ENCODE measurements around the gene PTPN4. TPM values are rescaled to one million over a fixed set of nuclear protein-coding genes. Genes with fewer than 3 reads are reported as not detected.
A peak's percentile ranks its signal among the peaks of the same experiment; 100 is the strongest.

Gene PTPN4
- total and polyA plus RNA-seq, 2 of the 8 experiments (the other 6 are each of a cell fraction or from before 2014, with no cell fraction given), result 28.5 to 105 TPM

- no peak overlapping the region for H3K56ac ChIP-seq (replicated peaks; ENCODE audit: insufficient read length, low read depth, low read length)
- H3K4me1 ChIP-seq (replicated peaks in 1 of 4; ENCODE audit: control insufficient read depth in 3 of 4, insufficient read depth in 4 of 4, low read length in 3 of 4), result no peaks in the 10 kb centered on the region
- H2BK12ac ChIP-seq (ENCODE audit: low read depth, low read length), result 0 out of 2 replicates have a peak overlapping the region, but pooled peaks have one; percentile 18
- H4K91ac ChIP-seq (replicated peaks; ENCODE audit: insufficient read length, low read length), result no peak overlapping the region
- H3K27ac ChIP-seq (ENCODE audit: low read depth, low read length), result no peak overlapping the region
- no peaks in the 10 kb centered on the region for H3K23me2 ChIP-seq (ENCODE audit: low read depth, low read length)
- no peak overlapping the region for H2BK20ac ChIP-seq (ENCODE audit: low read length)
- no peak overlapping the region for H2BK5ac ChIP-seq (ENCODE audit: low read depth, low read length)
- H2BK120ac ChIP-seq (replicated peaks; ENCODE audit: low read depth, low read length), result no peak overlapping the region
- CTCF ChIA-PET (ENCODE audit: partially characterized antibody), result no interaction called here
- H3K4ac ChIP-seq (replicated peaks; ENCODE audit: insufficient read length, low read depth, low read length), result no peak overlapping the region
- H3K4me3 ChIP-seq (ENCODE audit: extremely low read depth in 1 of 4, insufficient read depth in 2 of 4, low read depth in 3 of 4, low read length in 4 of 4), result no peak overlapping the region
- no peaks in the 10 kb centered on the region for H3K27me3 ChIP-seq (replicated peaks in 1 of 4; ENCODE audit: control insufficient read depth in 3 of 4, extremely low read depth in 1 of 4, insufficient read depth in 3 of 4, low read length in 3 of 4)
- H4K20me1 ChIP-seq (replicated peaks in 1 of 2; ENCODE audit: control insufficient read depth in 1 of 2, insufficient read depth in 2 of 2, low read length in 2 of 2), result no peaks in the 10 kb centered on the region
- H3K9me3 ChIP-seq (ENCODE audit: insufficient read depth in 2 of 2, low read depth in 1 of 2, low read length in 1 of 2), result no peaks in the 10 kb centered on the region
- H3K14ac ChIP-seq (ENCODE audit: insufficient read length), result no peak overlapping the region
- POLR2A ChIA-PET (ENCODE audit: partially characterized antibody), result interaction anchor here (1.5 kb wide), 1 partner anchor 246 kb away, joined by 3 read pairs; the partner anchor contains the start of gene PTPN4
- DNase-seq (ENCODE audit: low read depth in 1 of 2, low spot score in 2 of 2) (no peak), FAIRE-seq (no peak)
- no peak overlapping the region for H3K23ac ChIP-seq (ENCODE audit: insufficient read length)
- H3K18ac ChIP-seq (ENCODE audit: extremely low read depth, low read length), result no peak overlapping the region
- WGBS, 2 experiments (ENCODE audit: extremely low coverage in 1 of 2, insufficient coverage in 1 of 2, insufficient read length in 1 of 2, insufficient replicate concordance in 2 of 2, low coverage in 1 of 2, low lambda C conversion rate in 2 of 2, missing lambda C conversion rate in 1 of 2), result 89% methylated on average over 11 of the region's 11 CpGs; no CpG with 5 or more reads in 1 of the 2 experiments
- H3K4me2 ChIP-seq (ENCODE audit: insufficient read depth in 1 of 2, low read depth in 2 of 2, low read length in 2 of 2), result no peak overlapping the region
- no peak overlapping the region for H4K5ac ChIP-seq (ENCODE audit: insufficient read length, low read depth, low read length)
- H2AFZ ChIP-seq (ENCODE audit: low read length), result no peak overlapping the region
- H2BK15ac ChIP-seq (ENCODE audit: low read length), result no peak overlapping the region
- H3K9ac ChIP-seq (replicated peaks in 1 of 4; ENCODE audit: extremely low read depth in 1 of 4, low read depth in 3 of 4, low read length in 3 of 4), result no peak overlapping the region
- H4K8ac ChIP-seq (ENCODE audit: extremely low read depth, insufficient read depth, low read length), result no peak overlapping the region
- H3K79me1 ChIP-seq (ENCODE audit: low read depth, low read length), result no peaks in the 10 kb centered on the region; the same call in 1 of the 2 replicates
- no peaks in the 10 kb centered on the region for H3K36me3 ChIP-seq (ENCODE audit: control insufficient read depth in 2 of 4, insufficient read depth in 4 of 4, low read length in 3 of 4)
- H2AK5ac ChIP-seq (ENCODE audit: low read depth, low read length), result no peak overlapping the region
- H3K79me2 ChIP-seq (ENCODE audit: control insufficient read depth in 1 of 2, insufficient read depth in 2 of 2, low read length in 2 of 2), result no peaks in the 10 kb centered on the region
- no peak for TF ChIP-seq ATF3 (IDR thresholded peaks at IDR 0.05; ENCODE audit: insufficient read depth, low read depth, low read length)
- TF ChIP-seq CBX8 (IDR thresholded peaks at IDR 0.05; ENCODE audit: borderline replicate concordance, low read depth, low read length), result no peak
- TF ChIP-seq MAX (IDR thresholded peaks at IDR 0.05), result no peak
- no peak for TF ChIP-seq RFX5 (IDR thresholded peaks at IDR 0.05; ENCODE audit: borderline replicate concordance, low read depth, low read length)
- TF ChIP-seq BCL11A (IDR thresholded peaks at IDR 0.05; ENCODE audit: low read depth in 2 of 2, low read length in 2 of 2), result no peak
- TF ChIP-seq EP300 (IDR thresholded peaks at IDR 0.05; ENCODE audit: borderline replicate concordance in 1 of 2, low read depth in 2 of 2, low read length in 2 of 2), result no peak
- no peak for TF ChIP-seq RBBP5 (IDR thresholded peaks at IDR 0.05; ENCODE audit: borderline replicate concordance, low read depth, low read length)
- TF ChIP-seq USF2 (IDR thresholded peaks at IDR 0.05; ENCODE audit: low read length), result no peak
- TF ChIP-seq SIRT6 (IDR thresholded peaks at IDR 0.05; ENCODE audit: low read length), result no peak
- TF ChIP-seq POU5F1 (IDR thresholded peaks at IDR 0.05; ENCODE audit: low read depth, low read length), result no peak
These were observed 246.3 kb downstream of the PTPN4 start for GRCh38 chr2:120005834-120006521.

Measured in H1 (cell line).